ENCODE results near the gene PTPN12. TPM values are rescaled to one million over a fixed set of nuclear protein-coding genes. Genes with fewer than 3 reads are reported as not detected.
"Not testable (repeated sequence)": the region's sequence is repeated elsewhere in the genome, so short reads cannot be mapped to it uniquely, and the experiment has no call there.

PTPN12 gene
- polyA plus RNA-seq, 1 experiment, result 45.3 TPM

- no peak for DNase-seq (ENCODE audit: low read depth, low spot score)
- H3K27ac ChIP-seq (ENCODE audit: low read depth, low read length), result no peak overlapping the region
- POLR2A ChIA-PET, result no interaction called here
- no peaks in the 10 kb centered on the region for H3K27me3 ChIP-seq (ENCODE audit: control insufficient read depth, insufficient read depth, low read length)
- CTCF ChIA-PET, result no interaction called here
- H3K4me3 ChIP-seq (ENCODE audit: low read depth, low read length), result no peak overlapping the region
- TF ChIP-seq, protein P1, sequence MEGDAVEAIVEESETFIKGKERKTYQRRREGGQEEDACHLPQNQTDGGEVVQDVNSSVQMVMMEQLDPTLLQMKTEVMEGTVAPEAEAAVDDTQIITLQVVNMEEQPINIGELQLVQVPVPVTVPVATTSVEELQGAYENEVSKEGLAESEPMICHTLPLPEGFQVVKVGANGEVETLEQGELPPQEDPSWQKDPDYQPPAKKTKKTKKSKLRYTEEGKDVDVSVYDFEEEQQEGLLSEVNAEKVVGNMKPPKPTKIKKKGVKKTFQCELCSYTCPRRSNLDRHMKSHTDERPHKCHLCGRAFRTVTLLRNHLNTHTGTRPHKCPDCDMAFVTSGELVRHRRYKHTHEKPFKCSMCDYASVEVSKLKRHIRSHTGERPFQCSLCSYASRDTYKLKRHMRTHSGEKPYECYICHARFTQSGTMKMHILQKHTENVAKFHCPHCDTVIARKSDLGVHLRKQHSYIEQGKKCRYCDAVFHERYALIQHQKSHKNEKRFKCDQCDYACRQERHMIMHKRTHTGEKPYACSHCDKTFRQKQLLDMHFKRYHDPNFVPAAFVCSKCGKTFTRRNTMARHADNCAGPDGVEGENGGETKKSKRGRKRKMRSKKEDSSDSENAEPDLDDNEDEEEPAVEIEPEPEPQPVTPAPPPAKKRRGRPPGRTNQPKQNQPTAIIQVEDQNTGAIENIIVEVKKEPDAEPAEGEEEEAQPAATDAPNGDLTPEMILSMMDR (IDR thresholded peaks at IDR 0.05; ENCODE audit: low read depth, low read length), result no peak
- peaks cover 9% of the 10 kb centered on the region; the same call in 1 of the 2 replicates for H3K9me3 ChIP-seq (ENCODE audit: control insufficient read depth, insufficient read depth, low read length)
Measured at GRCh38 chr7:77532247-77532646, 4.8 kb upstream of the PTPN12 start.

GRCh38 chr7:77532732-77533131 is 4.4 kb upstream of the PTPN12 start:
- DNase-seq (ENCODE audit: low read depth, low spot score); POLR2A ChIA-PET; H3K4me3 ChIP-seq (ENCODE audit: low read depth, low read length); H3K27ac ChIP-seq (ENCODE audit: low read depth, low read length); H3K9me3 ChIP-seq (ENCODE audit: control insufficient read depth, insufficient read depth, low read length); CTCF ChIA-PET; H3K27me3 ChIP-seq (ENCODE audit: control insufficient read depth, insufficient read depth, low read length): not testable (repeated sequence)

- POLR2A ChIA-PET; H3K27me3 ChIP-seq (ENCODE audit: control insufficient read depth, insufficient read depth, low read length); H3K9me3 ChIP-seq (ENCODE audit: control insufficient read depth, insufficient read depth, low read length); H3K27ac ChIP-seq (ENCODE audit: low read depth, low read length); DNase-seq (ENCODE audit: low read depth, low spot score); CTCF ChIA-PET; H3K4me3 ChIP-seq (ENCODE audit: low read depth, low read length): not testable (repeated sequence)
Measured at GRCh38 chr7:77534046-77534445, 3.0 kb upstream of the PTPN12 start.

GRCh38 chr7:77536017-77536412 is 1.1 kb upstream of the PTPN12 start:
- CTCF ChIA-PET, result interaction anchor here (0.6 to 1.0 kb wide), 3 partner anchors 8 to 1358 kb away, joined by 3 to 4 read pairs (median 3); no protein-coding TSS in a partner anchor

DNA sequence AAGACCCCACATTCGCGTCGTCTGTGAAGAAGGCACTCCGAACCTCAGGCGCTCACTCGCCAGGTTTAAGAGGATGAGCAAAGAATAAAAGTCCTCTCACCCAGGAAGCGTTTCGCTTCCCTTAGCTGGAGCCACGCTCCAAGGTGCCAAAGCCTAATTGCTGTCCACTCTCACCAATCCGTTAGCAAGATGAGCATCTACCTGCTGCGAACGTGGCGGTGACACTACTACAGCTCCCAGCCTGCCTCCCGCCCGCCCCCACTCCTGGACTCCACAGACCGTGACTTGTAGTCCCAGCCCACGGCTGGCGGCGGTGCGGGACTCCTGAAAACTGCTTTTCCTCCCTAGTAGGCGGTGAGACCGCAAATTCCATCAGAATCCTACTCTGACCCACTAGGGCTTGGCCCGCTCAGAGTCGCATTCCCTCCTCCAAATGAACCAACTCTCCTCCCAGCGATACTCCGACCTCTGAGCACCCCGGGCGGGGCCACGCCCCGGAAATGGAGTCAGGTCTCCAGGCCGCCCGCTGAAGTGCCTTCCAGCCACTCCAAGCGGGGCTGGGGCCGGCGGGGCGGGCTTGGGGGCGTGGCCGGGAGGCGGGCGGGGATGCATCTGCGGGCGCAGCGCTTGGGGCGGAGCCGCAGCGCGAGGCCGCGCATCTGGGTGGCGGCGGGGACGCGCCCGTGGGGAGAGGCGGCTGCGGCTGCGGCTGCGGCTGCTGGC is 521 bp upstream of the PTPN12 start:
- TF ChIP-seq, protein P1 (IDR thresholded peaks at IDR 0.05; ENCODE audit: low read depth, low read length), result no peak
- Histone ChIP-seq H3K27me3 (ENCODE audit: control insufficient read depth, insufficient read depth, low read length) (no peaks in the 10 kb centered on the region), H3K9me3 (ENCODE audit: control insufficient read depth, insufficient read depth, low read length) (peaks cover 9% of the 10 kb centered on the region; the same call in 1 of the 2 replicates), H3K27ac (ENCODE audit: low read depth, low read length) (peak overlapping the region; percentile 86), H3K4me3 (ENCODE audit: low read depth, low read length) (peak overlapping the region; percentile 99)
- ChIA-PET POLR2A (interaction anchor here (0.6 to 1.3 kb wide), 6 partner anchors 44 to 330 kb away, joined by 3 to 7 read pairs (median 3); partner anchors contain the start of genes PHTF2 and TMEM60), CTCF (interaction anchor here (0.6 to 1.0 kb wide), 2 partner anchors 8 to 1359 kb away, joined by 3 to 4 read pairs; no protein-coding TSS in a partner anchor)
- peak; percentile 87 for DNase-seq (ENCODE audit: low read depth, low spot score)

More at GRCh38 chr7:77536017-77536412, 1.1 kb upstream of the PTPN12 start:
- POLR2A ChIA-PET, result interaction anchor here (0.7 to 1.1 kb wide), 3 partner anchors 44 to 330 kb away, joined by 3 to 7 read pairs (median 3); no protein-coding TSS in a partner anchor
- Histone ChIP-seq H3K9me3 (ENCODE audit: control insufficient read depth, insufficient read depth, low read length) (peaks cover 9% of the 10 kb centered on the region; the same call in 1 of the 2 replicates), H3K27me3 (ENCODE audit: control insufficient read depth, insufficient read depth, low read length) (no peaks in the 10 kb centered on the region), H3K27ac (ENCODE audit: low read depth, low read length) (peak overlapping the region; percentile 86), H3K4me3 (ENCODE audit: low read depth, low read length) (peak overlapping the region; percentile 83)
- TF ChIP-seq, protein P1 (IDR thresholded peaks at IDR 0.05; ENCODE audit: low read depth, low read length), result no peak
- no peak for DNase-seq (ENCODE audit: low read depth, low spot score)

DNA sequence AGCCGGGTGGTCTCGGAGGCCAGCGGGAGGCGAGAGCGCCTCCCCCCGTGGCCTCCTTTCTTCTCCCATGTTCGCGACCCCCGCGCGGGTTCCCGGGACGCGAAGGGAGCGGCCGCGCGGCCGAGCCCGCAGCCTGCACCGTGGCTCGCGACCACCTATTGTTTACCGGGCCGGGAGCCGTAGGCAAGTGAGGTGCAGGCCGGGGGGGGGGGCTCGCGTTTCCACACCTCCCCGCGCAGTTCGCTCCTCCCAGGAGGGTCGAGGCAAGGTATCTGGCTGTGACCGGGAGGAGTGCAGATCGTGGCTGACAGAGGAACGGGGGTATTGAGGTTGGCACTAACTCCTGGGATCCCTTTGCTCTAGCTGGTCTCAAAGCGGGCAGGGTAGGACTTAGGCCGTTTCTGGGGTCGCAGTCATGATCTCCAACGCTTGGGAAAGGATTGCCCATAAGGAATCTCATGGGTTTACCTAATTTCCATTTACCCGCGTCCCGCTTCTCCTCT is 734 bp downstream of the PTPN12 start:
- peak overlapping the region; percentile 84 for H3K27ac ChIP-seq (ENCODE audit: low read depth, low read length)
- peak overlapping the region; percentile 99 for H3K4me3 ChIP-seq (ENCODE audit: low read depth, low read length)
- peaks cover 9% of the 10 kb centered on the region; the same call in 1 of the 2 replicates for H3K9me3 ChIP-seq (ENCODE audit: control insufficient read depth, insufficient read depth, low read length)
- DNase-seq (ENCODE audit: low read depth, low spot score), result no peak
- H3K27me3 ChIP-seq (ENCODE audit: control insufficient read depth, insufficient read depth, low read length), result no peaks in the 10 kb centered on the region
- ChIA-PET POLR2A (interaction anchor here (0.8 to 1.3 kb wide), 2 partner anchors 124 to 261 kb away, joined by 3 to 5 read pairs; no protein-coding TSS in a partner anchor), CTCF (no interaction called here)
- TF ChIP-seq, protein P1 (IDR thresholded peaks at IDR 0.05; ENCODE audit: low read depth, low read length), result no peak

Measured in AG04450 (cell line).